Measurements from ENCODE around the gene MYO10.
"Not testable (repeated sequence)": the region's sequence is repeated elsewhere in the genome, so short reads cannot be mapped to it uniquely, and the experiment has no call there.

MYO10 gene

DNA sequence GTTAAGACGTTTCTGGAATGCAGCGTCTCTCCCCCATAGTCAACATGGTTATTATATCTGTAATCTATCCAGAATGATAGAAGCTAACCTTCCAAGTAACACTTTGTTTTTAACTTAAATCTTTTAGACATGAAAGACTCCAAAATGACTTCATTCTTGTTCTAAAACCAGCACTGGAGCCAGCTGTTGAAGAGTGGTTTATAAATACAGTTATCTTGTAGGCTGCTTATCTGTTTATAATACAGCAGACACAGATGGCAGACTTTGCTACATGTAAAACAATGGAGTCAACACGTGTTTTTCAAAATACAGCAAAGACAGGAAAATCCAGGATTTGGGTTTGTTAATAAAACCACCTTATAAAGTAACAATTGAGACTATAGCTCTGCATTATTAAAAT is 270.5 kb downstream of the MYO10 start:
- no peak for DNase-seq

- no peak for DNase-seq
Observed at GRCh38 chr5:16664368-16664767, 271.7 kb downstream of the MYO10 start.

- peak; percentile 28 for DNase-seq
Observed at GRCh38 chr5:16663840-16664239, 272.2 kb downstream of the MYO10 start.

DNA sequence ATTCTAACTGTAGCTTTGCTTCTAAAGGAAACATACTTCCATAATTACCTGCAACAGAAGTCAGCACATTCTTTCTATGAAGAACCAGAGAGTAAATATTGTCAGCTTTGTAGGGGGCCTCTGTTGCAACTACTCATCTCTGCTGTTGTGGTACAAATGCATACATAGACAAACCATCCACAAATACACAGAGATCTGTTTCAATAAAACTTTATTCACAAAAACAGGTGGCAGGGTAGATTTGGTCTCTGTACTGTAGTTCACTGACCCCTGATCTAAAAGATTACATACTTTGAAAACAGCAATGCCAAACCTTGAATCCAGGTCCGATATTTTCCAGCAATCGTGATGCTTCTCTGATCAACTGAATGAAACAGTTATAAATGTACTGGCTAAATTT is 274.4 kb downstream of the MYO10 start:
- no peak for DNase-seq

GRCh38 chr5:16660982-16661381 is 275.1 kb downstream of the MYO10 start:
- DNase-seq = no peak

GRCh38 chr5:16659536-16659935 is 276.6 kb downstream of the MYO10 start:
- no peak for DNase-seq

DNA sequence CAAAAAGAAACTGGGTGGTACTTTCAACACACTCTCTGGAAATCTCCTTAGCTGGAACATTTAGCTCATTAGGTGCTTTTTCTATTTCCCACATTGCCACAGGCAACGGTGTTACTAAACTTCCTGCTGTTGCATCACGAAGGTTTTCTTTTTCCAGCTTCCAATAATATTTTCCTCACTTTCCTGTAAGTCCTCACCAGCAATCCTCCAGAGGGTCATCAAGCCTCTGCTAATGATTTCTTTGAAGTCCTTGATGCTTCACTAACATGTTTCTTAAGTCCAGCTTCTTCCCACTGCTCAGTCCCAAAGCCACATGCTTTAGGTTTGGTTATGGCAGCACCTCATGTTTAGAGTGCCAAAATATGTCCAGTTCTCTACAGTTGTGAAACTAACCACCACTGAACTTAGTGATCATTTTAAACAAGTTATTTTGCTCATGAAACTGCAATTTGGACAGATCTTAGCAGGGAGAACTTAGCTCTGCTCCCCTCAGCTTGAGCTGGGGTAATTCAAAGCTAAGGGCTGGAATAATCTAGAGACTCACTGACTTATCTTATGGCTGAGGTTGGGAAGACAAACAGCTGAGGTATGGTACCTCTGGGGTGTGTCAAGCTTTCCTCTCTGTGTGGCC is 279.4 kb downstream of the MYO10 start:
- no peak for DNase-seq

GRCh38 chr5:16654647-16655334 is 281.3 kb downstream of the MYO10 start:
- no peak for DNase-seq

DNA sequence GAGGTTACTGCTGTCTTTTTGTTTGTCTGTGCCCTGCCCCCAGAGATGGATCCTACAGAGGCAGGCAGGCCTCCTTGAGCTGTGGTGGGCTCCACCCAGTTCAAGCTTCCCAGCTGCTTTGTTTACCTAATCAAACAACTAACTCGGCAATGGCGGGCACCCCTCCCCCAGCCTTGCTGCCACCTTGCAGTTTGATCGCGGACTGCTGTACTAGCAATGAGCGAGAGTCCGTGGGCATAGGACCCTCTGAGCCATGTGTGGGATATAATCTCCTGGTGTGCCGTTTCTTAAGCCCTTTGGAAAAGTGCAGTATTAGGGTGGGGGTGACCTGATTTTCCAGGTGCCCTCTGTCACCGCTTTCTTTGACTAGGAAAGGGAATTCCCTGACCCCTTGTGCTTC is 287.3 kb downstream of the MYO10 start:
- not testable (repeated sequence) for DNase-seq

DNA sequence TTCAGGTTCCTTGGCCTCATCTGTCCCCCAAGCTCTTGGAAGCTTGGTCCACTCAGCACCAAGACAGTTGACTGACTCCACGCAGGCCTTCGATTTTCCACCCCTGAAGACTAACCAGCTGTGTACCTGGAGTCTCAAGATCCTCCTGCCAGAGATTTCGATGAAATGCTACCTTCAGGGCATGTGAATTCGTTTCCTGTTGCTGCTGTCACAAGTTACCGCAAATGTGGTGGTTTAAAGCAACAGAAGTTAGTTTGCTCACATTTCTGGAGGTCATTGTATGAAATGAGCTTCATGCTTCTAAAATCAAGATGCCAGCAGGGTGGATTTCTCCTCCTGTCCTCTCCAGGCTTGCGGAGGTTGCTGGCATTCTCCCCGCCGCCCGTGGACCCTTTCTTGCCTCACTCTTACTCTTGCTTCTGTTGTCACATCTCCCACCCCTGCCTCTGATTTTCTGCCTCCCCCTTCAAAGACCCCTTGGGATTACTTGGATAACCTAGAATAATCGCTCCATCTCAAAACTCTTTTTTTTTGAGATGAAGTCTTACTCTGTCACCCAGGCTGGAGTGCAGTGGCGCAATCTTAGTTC is 291.7 kb downstream of the MYO10 start:
- DNase-seq = no peak

DNA sequence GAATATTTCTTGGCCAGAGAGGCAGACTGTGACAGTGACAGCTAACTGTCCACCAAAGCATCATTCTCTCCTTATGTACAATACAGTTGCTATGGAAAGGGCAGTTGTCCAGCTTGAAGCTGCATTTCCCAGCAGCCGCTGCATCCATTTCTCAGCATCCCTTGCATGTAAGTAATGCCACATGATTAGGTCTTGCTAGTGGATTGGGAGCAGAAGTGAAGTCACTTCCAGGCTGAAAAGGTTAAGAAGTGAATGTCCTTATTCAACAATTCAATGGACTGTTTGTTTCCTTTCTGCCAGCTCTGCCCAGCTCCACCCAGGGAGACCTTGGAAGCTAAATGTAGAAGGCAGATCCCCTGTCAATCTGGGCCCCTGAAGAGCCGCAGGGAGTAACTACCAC is 293.2 kb downstream of the MYO10 start:
- DNase-seq = no peak

DNA sequence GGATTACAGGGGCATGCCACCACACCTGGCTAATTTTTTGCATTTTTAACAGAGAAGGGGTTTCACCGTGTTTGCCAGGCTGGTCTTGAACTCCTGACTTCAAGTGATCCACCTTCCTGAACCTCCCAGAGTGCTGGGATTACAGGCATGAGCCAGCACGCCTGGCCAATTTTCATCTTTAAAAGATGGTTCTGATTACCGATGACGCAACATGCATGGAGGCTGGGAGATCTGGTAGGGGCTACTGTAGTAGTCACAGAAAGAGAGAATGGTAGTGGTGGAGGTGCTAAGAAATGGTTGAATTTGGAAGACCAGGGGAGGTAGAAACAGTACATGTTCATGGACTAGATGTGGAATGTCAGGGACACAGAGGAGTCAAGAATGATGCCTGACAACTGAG is 296.9 kb downstream of the MYO10 start:
- DNase-seq = no peak

DNA sequence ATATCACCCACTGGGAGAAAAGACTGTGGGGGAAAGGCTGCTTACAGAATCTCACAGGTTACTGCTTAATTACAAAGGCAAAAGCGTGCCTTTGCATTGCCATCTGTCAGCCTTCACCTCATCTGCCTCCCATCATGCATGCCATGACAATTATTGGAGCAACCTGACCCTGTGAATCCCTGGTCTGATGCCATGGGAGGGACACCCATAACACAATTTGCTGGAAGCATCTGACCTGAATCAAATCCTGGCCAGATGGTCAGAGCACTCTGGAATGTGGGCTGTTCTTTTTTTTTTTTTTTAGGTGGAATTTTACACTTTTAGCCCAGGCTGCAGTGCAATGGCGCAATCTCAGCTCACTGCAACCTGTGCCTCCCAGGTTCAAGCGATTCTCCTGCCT is 307.7 kb downstream of the MYO10 start:
- no peak for DNase-seq

- no peak for DNase-seq
Observed at GRCh38 chr5:16626696-16627264, 309.3 kb downstream of the MYO10 start.

DNA sequence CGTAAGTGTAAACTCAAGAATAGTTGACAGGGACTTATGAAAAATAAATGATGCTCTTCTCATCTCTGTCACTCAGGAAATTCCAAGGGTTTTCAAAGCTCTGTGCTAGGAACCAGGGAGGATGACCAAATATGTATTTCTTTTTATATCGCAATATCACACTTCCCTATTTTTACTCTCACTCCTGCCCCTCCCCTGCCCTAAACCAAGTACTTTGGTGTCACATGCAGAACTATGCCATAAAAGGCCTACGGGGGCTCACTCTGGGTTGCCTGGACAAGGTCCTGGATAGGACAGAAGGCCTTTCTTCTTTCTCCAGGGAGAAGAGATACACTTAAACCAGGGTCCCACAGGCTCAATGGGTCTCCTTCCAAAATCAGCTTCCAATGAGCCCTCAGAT is 311.0 kb downstream of the MYO10 start:
- DNase-seq = no peak

- DNase-seq = no peak
Observed at GRCh38 chr5:16619136-16619535, 317.0 kb downstream of the MYO10 start.

DNA sequence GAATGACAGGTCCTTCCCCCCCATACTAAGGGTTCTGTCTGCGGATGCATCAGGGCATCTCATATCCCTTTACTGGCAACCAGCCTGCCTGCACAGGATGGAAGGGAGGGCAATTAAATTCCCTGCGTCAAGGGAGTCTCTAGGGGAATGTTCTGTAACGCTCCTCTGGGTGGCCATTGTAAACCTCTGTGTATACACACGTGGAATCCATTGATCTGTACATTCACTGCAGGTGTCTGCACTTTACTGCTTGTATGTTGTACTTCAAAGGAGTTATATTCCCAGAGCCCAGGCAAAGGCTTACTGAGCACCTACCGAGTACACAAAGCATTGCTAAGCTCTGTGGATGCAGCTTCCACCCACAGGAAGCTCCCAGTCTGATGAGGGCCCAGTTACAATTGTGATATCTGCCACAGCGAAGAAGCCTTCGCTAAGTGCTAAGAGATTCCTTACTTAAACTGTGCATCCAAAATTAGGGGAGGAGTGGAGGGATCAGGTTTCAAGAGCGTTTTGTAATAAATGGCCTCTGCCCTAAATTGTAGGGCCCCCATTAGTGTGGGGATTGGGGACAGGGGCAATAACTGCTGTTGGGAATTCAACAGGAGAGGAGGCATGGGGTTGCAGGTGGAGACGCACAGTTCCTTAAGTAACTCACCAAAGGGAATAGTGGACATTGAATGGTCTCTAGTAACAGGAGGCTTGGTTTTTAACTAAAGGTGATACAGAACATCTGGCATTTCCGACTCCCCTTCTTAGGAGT is 317.8 kb downstream of the MYO10 start:
- no peak for DNase-seq

DNA sequence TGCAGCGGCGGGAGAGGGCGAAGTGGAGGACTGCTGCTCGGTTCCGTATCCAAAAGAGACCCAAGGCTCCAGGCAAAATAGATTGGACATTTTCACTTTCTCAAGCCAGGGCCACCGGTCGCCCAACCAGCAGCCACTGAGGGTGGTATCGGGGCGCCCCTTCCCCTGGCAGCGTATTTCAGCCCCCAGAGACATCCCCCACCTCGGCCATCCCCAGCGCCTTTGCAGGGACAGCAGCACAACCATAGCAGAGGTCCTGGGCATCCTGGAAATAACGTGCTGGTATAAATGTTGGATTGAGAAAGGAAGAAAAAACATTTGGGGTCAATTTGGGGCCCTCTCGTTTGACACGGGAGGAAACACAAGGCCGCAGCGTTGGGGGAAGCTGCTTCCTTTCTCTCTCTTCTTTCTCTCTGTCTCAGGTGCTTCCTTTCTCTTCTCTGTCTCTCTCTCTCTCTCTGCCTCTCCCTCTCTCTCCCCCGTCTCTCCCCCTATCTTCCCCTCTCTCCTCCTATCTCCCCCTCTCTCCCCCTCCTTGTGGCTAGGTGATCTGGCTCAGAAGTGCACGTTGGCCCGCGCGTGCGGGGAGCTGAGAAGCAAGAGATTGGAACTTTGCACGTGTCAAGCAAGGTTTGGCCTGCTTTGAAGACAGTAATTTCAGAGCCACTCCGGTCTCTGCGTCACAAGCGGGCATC is 318.7 kb downstream of the MYO10 start:
- no peak for DNase-seq

- DNase-seq = peak; percentile 20
Observed at GRCh38 chr5:16616536-16617273, 319.4 kb downstream of the MYO10 start, which contains the start of gene RETREG1. Gene RETREG1, minus strand, starts transcription at chr5:16616997. Its CDS starts 26 bp downstream, at chr5:16616971.

DNA sequence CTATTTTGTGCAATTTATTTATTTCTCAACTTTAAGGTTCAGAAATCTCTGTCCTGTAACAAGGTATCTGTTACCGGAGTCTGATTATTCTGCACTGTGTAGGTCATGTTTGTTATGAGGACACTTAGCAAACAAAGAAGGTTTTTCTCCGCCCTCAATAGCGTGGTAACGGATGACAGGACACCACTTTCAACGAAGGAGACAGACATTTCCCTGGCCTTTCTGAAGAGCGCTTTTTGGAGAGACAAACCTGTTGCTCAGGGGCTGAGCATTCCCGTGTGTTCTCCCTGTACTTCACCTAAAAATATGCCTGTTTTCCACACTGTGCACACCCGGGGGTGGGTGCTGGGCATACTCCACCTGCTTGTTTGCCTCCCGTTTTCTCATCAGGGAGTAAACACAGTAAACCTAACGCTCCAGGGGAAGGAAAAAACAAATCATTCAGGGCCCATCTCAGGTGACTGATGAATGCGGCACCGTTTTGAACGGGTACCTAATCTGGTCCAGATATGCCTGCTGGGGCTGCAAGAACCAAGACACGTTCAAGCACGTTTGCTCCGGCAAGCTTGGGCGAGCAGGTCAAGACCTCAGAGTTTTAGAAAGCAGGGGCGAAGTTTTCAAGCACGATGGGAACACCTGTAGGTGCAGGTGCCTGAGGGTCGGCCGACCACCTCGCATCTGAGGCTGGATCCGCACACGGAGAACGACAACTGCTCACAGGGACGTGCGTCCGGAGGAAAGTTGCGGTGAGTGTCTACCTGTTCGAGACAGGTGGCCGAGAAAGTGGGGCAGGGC is 320.1 kb downstream of the MYO10 start:
- DNase-seq = no peak

DNA sequence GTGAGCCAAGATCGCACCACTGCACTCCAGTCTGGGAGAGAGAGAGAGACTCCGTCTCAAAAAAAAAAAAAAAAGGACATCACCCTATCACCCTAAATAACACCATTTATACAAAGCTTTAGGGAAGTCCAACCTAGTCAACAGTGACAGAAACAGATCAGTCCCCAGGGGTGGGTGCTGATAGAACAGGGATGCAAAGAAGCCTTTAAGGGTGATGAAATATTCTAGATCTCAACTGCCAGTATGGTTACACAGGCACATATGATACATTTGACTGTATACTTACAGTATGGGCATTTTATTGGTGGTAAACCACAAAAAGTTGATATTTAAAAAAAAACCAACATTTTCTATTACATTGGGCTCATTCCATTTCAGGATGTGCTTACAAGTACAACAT is 324.1 kb downstream of the MYO10 start:
- no peak for DNase-seq
